ENCODE results near the gene CCDC88C.

GRCh38 chr14:91333650-91334039 lies 84.0 kb downstream of the CCDC88C start:
- no peak for TF ChIP-seq CTCF (IDR thresholded peaks at IDR 0.05 in 4 of 5, conservative IDR thresholded peaks at IDR 0.05 in 1 of 5)
- TF ChIP-seq POLR2A (IDR thresholded peaks at IDR 0.05), result no peak
